Measurements from ENCODE around the gene POLR2A. TPM values are rescaled to one million over a fixed set of nuclear protein-coding genes. Genes with fewer than 3 reads are reported as not detected.
A peak's percentile ranks its signal among the peaks of the same experiment; 100 is the strongest.

Gene POLR2A
- total RNA-seq, 2 donors from 2014 or later: 129 to 189 TPM

GRCh38 chr17:7465597-7466275 lies 18.4 kb upstream of the POLR2A start:
- Mint-ChIP-seq H3K36me3 (ENCODE audit: low read depth) (peaks cover 19% of the 10 kb centered on the region), H3K4me1 (peaks cover 3% of the 10 kb centered on the region), H3K9me3 (no peaks in the 10 kb centered on the region), H3K4me3 (no peak overlapping the region), H3K27me3 (ENCODE audit: insufficient read depth) (no peaks in the 10 kb centered on the region), H3K27ac (no peak overlapping the region)
- no peak for TF ChIP-seq CTCF (conservative IDR thresholded peaks at IDR 0.05)
- no peak overlapping the region for H3K4me3 ChIP-seq (ENCODE audit: low read length)
- H3K9me3 ChIP-seq (ENCODE audit: control insufficient read depth, low read length): no peaks in the 10 kb centered on the region
- WGBS, 2 experiments (ENCODE audit: insufficient coverage in 1 of 2, insufficient read length in 1 of 2): 96 to 97% methylated on average over 24 to 33 of the region's 33 CpGs
- no peaks in the 10 kb centered on the region for H3K27me3 ChIP-seq (ENCODE audit: control insufficient read depth, insufficient read depth, low read length, poor library complexity, severe bottlenecking)
- no peak for DNase-seq
- no peak overlapping the region for H3K9ac ChIP-seq (ENCODE audit: extremely low read depth, low read length, poor library complexity, severe bottlenecking)
- H3K27ac ChIP-seq (ENCODE audit: low read depth, low read length): no peak overlapping the region
- H3K4me1 ChIP-seq (ENCODE audit: control insufficient read depth, insufficient read depth, low read length): no peaks in the 10 kb centered on the region
- peaks cover 11% of the 10 kb centered on the region for H3K36me3 ChIP-seq (ENCODE audit: control insufficient read depth, insufficient read depth, low read length)

- Mint-ChIP-seq H3K36me3 (ENCODE audit: low read depth) (peaks cover 19% of the 10 kb centered on the region), H3K27ac (no peak overlapping the region), H3K27me3 (ENCODE audit: insufficient read depth) (no peaks in the 10 kb centered on the region), H3K4me3 (no peak overlapping the region), H3K9me3 (no peaks in the 10 kb centered on the region), H3K4me1 (peaks cover 2% of the 10 kb centered on the region)
- Histone ChIP-seq H3K36me3 (ENCODE audit: control insufficient read depth, insufficient read depth, low read length) (peaks cover 11% of the 10 kb centered on the region), H3K4me3 (ENCODE audit: low read length) (no peak overlapping the region), H3K27ac (ENCODE audit: low read depth, low read length) (no peak overlapping the region), H3K9me3 (ENCODE audit: control insufficient read depth, low read length) (no peaks in the 10 kb centered on the region), H3K9ac (ENCODE audit: extremely low read depth, low read length, poor library complexity, severe bottlenecking) (no peak overlapping the region), H3K27me3 (ENCODE audit: control insufficient read depth, insufficient read depth, low read length, poor library complexity, severe bottlenecking) (no peaks in the 10 kb centered on the region), H3K4me1 (ENCODE audit: control insufficient read depth, insufficient read depth, low read length) (no peaks in the 10 kb centered on the region)
- DNase-seq: no peak
- TF ChIP-seq CTCF (conservative IDR thresholded peaks at IDR 0.05): no peak
- 95 to 100% methylated on average over 3 to 9 of the region's 9 CpGs for WGBS, 2 experiments (ENCODE audit: insufficient coverage in 1 of 2, insufficient read length in 1 of 2)
These were observed 17.9 kb upstream of the POLR2A start for GRCh38 chr17:7466318-7466638.

GRCh38 chr17:7466639-7467341 lies 17.4 kb upstream of the POLR2A start:
- Histone ChIP-seq H3K4me3 (ENCODE audit: low read length) (no peak overlapping the region), H3K9ac (ENCODE audit: extremely low read depth, low read length, poor library complexity, severe bottlenecking) (no peak overlapping the region), H3K36me3 (ENCODE audit: control insufficient read depth, insufficient read depth, low read length) (peaks cover 11% of the 10 kb centered on the region), H3K9me3 (ENCODE audit: control insufficient read depth, low read length) (no peaks in the 10 kb centered on the region), H3K27me3 (ENCODE audit: control insufficient read depth, insufficient read depth, low read length, poor library complexity, severe bottlenecking) (no peaks in the 10 kb centered on the region), H3K27ac (ENCODE audit: low read depth, low read length) (no peak overlapping the region), H3K4me1 (ENCODE audit: control insufficient read depth, insufficient read depth, low read length) (no peaks in the 10 kb centered on the region)
- TF ChIP-seq CTCF (conservative IDR thresholded peaks at IDR 0.05): no peak
- Mint-ChIP-seq H3K36me3 (ENCODE audit: low read depth) (peaks cover 19% of the 10 kb centered on the region), H3K27me3 (ENCODE audit: insufficient read depth) (no peaks in the 10 kb centered on the region), H3K9me3 (no peaks in the 10 kb centered on the region), H3K4me1 (no peaks in the 10 kb centered on the region), H3K4me3 (no peak overlapping the region), H3K27ac (peak overlapping the region; percentile 78)
- 92 to 97% methylated on average over 13 to 15 of the region's 16 CpGs for WGBS, 2 experiments (ENCODE audit: insufficient coverage in 1 of 2, insufficient read length in 1 of 2)
- DNase-seq: no peak

Measured in endodermal cell (in vitro differentiated cells).